ENCODE measurements around the gene PPP1R36.

DNA sequence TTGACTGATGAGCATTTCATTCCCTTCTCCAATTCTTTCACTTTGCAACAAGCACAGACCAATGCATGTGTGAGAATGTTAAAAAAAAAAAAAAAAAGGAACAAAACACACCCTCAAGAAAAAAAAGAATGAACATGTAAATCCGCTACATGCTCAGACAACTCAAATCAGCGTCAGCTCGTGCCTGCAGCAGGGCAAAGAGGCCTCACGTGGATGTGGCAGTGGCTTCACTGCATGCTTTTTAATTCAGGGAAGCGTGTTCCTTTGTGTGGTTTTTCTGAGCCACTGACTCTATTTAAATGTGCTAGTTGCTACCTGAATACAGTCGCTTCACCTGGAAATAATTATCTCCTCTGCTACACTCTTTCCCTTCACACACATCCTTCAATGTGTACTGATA is 55.1 kb downstream of the PPP1R36 start:
- TF ChIP-seq, protein P1, sequence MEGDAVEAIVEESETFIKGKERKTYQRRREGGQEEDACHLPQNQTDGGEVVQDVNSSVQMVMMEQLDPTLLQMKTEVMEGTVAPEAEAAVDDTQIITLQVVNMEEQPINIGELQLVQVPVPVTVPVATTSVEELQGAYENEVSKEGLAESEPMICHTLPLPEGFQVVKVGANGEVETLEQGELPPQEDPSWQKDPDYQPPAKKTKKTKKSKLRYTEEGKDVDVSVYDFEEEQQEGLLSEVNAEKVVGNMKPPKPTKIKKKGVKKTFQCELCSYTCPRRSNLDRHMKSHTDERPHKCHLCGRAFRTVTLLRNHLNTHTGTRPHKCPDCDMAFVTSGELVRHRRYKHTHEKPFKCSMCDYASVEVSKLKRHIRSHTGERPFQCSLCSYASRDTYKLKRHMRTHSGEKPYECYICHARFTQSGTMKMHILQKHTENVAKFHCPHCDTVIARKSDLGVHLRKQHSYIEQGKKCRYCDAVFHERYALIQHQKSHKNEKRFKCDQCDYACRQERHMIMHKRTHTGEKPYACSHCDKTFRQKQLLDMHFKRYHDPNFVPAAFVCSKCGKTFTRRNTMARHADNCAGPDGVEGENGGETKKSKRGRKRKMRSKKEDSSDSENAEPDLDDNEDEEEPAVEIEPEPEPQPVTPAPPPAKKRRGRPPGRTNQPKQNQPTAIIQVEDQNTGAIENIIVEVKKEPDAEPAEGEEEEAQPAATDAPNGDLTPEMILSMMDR (IDR thresholded peaks at IDR 0.05): no peak
- TF ChIP-seq POLR2A (IDR thresholded peaks at IDR 0.05) (no peak), EP300 (IDR thresholded peaks at IDR 0.05) (no peak)

All from sigmoid colon (tissue), 4 donors.